Natural killer cell treated with Interleukin-12 subunit alpha and Interleukin-12 subunit beta and Interleukin-15 and Interleukin-18, amount 100 ng/mL, for 72 hours (primary cell): ENCODE measurements around the gene ISL2. TPM values are rescaled to one million over a fixed set of nuclear protein-coding genes. Genes with fewer than 3 reads are reported as not detected.
"Not testable (repeated sequence)": the region's sequence is repeated elsewhere in the genome, so short reads cannot be mapped to it uniquely, and the experiment has no call there.

Experiments used
- ATAC-seq, 2 donors: fragments of 150-1000 bp; cut with Tn5 transposase in 1 of 2; sonication (Bioruptor Pico), chemical (Tn5 transposase) in 1 of 2; 2 replicates each; pipeline ENCODE4 v1.10.0; 2021
- DNase-seq: peaks from one replicate; pipeline ENCODE4 v3.0.0; 2022; ENCODE audit warnings: low spot score
- H3K27ac Mint-ChIP-seq, 2 donors: 1 replicate in 1 of 2; 2 replicates in 1 of 2; pipeline ENCODE4 v1.8.0; 2022; ENCODE audit warnings: mixed read lengths in 2 of 2, mild to moderate bottlenecking in 1 of 2, moderate library complexity in 1 of 2
- H3K27me3 Mint-ChIP-seq, 2 donors: 1 replicate in 1 of 2; 2 replicates in 1 of 2; pipeline ENCODE4 v1.8.0; 2022; ENCODE audit warnings: mixed read lengths in 2 of 2
- H3K36me3 Mint-ChIP-seq: one replicate; pipeline ENCODE4 v1.8.0; 2022; ENCODE audit warnings: mixed read lengths
- H3K4me1 Mint-ChIP-seq, 2 donors: 1 replicate in 1 of 2; 2 replicates in 1 of 2; pipeline ENCODE4 v1.8.0; 2022; ENCODE audit warnings: low read depth in 2 of 2, mixed read lengths in 2 of 2, mild to moderate bottlenecking in 1 of 2
- H3K4me3 Mint-ChIP-seq: one replicate; pipeline ENCODE4 v1.8.0; 2022; ENCODE audit warnings: mixed read lengths
- H3K9me3 Mint-ChIP-seq: 2 replicates; pipeline ENCODE4 v1.8.0; 2022; ENCODE audit warnings: mixed read lengths
- total RNA-seq, 2 donors: library from RNA; stranded (reverse); gene quantifications; one replicate each; pipeline ENCODE4 v1.2.3, GENCODE V29; 2022

ISL2 gene
- total RNA-seq = 1 to 10 TPM in 1 of 2 donors, under 1 TPM in 1; 0.73 to 1.0 TPM

DNA sequence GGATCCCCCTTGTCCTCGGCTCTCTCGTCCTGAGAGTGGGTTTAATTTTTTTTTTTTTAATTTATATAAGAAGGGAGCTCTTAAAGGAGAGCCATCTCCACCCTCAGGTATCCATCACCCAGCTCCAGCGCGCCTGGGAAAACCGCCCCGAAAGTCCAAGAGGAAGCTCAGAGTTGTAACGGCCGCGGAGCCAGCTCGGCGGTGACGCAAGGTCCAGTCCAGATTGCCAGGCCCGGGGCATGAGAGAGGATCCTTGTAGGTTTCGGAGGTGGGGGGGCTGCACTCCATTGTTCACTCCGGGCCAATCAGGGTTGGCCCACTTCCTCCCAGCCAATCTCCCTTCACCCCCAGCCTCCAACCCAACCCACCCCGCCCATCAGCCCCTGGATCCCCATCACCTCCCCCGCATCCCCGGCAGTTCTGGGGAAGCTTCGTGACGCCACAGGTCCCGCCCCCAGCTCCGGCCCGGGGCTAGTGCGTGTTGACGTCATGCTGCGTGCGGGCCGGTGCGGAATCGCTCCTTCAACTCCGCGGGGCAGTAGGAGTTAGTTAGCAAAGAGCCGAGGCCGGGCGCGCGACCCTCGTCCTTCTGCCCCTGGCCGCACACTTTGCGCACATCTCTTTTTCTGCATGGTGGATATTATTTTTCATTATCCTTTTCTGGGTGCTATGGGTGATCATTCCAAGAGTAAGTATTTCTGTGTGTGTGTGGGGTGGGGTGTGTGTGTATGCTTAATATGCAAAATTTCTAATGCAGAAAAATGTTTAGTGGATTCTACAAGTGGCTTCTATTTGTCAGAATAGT is at the start of gene ISL2:
Gene ISL2, plus strand, starts transcription at position 520 of the 805 bp plus-strand sequence. Its CDS starts 111 bp downstream, at position 631.
- Mint-ChIP-seq H3K27me3 (peaks cover 47 to 56% of the 10 kb centered on the region in 2 donors), H3K27ac (peak within 1 kb of the TSS; percentile 20 to 73), H3K9me3 (no peaks in the 10 kb centered on the region), H3K36me3 (peaks cover 9% of the 10 kb centered on the region), H3K4me3 (peak within 1 kb of the TSS; percentile 93), H3K4me1 (peaks cover 45 to 48% of the 10 kb centered on the region in 2 donors)
- ATAC-seq (peak; percentile 79 to 85), DNase-seq (peak; percentile 83)

DNA sequence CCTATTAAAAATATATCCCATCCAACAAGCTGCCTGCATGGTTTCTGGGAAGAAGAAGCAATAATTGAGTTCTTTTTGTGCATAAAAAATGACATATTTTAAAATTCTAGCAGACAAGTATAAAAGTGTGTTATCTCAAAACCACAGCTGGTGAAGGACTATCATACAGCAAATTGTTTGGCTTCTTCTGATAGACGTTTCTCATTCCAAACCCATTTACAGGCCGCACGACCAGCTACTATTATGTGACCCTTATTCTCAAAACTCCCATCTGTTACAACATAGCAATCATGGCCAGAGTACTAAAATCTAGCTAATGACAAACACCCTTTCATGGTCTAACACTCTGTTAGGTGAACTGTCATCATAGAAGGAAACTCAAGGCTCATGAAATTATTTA is 47.0 kb upstream of the ISL2 start:
- ATAC-seq (no peak), DNase-seq (no peak)
- H3K36me3 Mint-ChIP-seq = peaks cover 17% of the 10 kb centered on the region
- H3K9me3 Mint-ChIP-seq = no peaks in the 10 kb centered on the region
- H3K27me3 Mint-ChIP-seq = no peaks in the 10 kb centered on the region
- no peak overlapping the region for H3K4me3 Mint-ChIP-seq
- no peak overlapping the region for H3K27ac Mint-ChIP-seq
- peaks cover 21 to 22% of the 10 kb centered on the region in 2 donors for H3K4me1 Mint-ChIP-seq

DNA sequence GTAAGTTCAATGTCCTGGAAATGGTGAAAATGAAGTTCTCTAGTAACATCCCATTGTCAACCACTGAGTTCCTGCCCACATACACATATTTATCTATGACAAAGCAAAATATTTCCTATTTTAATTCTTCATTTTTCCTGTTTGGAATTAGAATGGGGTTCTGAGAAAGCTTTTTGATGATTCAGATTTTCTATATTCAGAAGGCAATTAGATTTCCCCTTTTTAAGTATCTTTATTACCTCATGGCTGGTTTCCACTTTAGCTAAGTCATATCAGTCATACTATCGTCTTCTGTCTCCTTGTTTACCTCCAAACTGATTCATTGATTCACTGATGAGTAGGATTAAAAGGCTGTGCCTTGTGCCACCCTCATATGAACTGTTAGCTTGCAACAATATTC is 43.2 kb upstream of the ISL2 start:
- ATAC-seq (no peak), DNase-seq (no peak)
- no peak overlapping the region for H3K4me3 Mint-ChIP-seq
- peaks cover 15 to 16% of the 10 kb centered on the region in 2 donors for H3K4me1 Mint-ChIP-seq
- no peak overlapping the region for H3K27ac Mint-ChIP-seq
- no peaks in the 10 kb centered on the region for H3K9me3 Mint-ChIP-seq
- H3K27me3 Mint-ChIP-seq = no peaks in the 10 kb centered on the region
- H3K36me3 Mint-ChIP-seq = peaks cover 11% of the 10 kb centered on the region

DNA sequence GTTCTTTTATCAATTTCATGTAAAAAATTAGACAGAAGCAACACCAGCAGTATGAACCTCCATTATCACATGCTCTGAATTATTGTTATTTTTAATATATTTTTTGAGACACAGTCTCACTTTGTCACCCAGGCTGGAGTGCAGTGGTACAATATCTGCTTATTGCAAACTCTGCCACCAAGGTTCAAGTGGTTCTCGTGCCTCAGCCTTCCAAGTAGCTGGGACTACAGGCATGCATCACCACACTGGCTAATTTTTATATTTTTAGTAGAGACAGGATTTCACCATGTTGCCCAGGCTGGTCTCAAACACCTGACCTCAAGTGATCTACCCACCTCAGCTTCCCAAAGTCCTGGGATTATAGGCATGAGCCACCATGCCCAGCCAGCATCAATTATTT is 42.1 kb upstream of the ISL2 start:
- peaks cover 15 to 16% of the 10 kb centered on the region in 2 donors for H3K4me1 Mint-ChIP-seq
- not testable (repeated sequence) for H3K9me3 Mint-ChIP-seq, H3K4me3 Mint-ChIP-seq, ATAC-seq, H3K27me3 Mint-ChIP-seq, H3K27ac Mint-ChIP-seq, DNase-seq
- peaks cover 11% of the 10 kb centered on the region for H3K36me3 Mint-ChIP-seq

DNA sequence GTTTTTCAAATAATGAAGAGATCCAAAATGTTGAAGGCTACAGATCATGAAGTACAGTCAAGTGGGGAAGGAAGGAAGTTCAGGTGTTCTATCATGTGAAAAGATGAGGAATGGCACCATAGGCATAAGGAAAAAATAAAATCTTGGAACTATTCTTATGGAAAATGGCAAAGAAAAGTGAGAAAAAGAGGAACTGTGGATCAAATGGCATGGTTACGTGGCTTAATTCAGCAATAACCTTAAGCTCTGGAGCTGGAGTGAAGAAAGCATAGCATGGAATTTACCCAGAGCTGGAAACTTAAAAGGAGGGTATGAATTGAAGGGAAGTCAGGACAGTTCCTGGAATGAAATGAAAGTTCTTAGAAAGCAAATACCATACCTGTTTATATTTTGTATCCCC is 39.7 kb upstream of the ISL2 start:
- H3K9me3 Mint-ChIP-seq = no peaks in the 10 kb centered on the region
- no peak overlapping the region for H3K4me3 Mint-ChIP-seq
- peaks cover 3% of the 10 kb centered on the region for H3K36me3 Mint-ChIP-seq
- DNase-seq (no peak), ATAC-seq (no peak)
- no peak overlapping the region for H3K27ac Mint-ChIP-seq
- H3K27me3 Mint-ChIP-seq = no peaks in the 10 kb centered on the region
- peaks cover 12 to 16% of the 10 kb centered on the region in 2 donors for H3K4me1 Mint-ChIP-seq

DNA sequence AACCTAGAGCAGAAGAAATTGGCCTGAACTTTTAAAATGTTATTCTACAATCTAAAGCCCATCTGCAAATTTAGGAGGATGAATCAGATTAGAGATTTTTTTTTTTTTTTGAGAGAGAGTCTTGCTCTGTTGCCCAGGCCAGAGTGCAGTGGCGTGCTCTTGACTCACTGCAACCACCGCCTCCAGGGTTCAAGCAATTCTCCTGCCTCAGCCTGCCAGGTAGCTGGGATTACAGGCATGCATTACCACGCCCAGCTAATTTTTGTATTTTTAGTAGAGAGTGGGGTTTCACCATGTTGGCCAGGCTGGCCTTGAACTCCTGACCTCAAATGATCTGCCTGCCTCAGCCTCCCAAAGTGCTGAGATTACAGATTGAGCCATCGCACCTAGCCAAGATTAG is 38.6 kb upstream of the ISL2 start:
- not testable (repeated sequence) for H3K4me3 Mint-ChIP-seq, H3K27me3 Mint-ChIP-seq, H3K9me3 Mint-ChIP-seq, H3K27ac Mint-ChIP-seq, ATAC-seq, H3K36me3 Mint-ChIP-seq, DNase-seq
- peaks cover 10 to 16% of the 10 kb centered on the region in 2 donors for H3K4me1 Mint-ChIP-seq

DNA sequence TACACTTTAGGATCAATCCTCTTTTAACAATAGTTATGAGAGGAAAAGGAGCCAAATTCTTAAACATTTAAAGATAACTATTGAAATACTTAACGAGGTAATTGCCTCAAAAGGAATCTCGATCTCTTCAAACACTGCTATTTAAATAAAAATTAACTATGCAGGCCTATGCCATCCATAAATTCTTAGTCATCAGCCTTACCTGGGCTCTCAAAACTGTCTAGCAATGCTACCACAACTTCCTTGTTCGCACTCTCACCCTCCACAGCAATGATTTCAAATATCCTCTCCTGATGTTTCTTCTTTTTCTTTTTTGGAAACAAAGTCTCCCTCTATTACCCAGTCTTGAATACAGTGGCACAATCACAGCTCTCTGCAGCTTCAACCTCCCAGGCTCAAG is 37.6 kb upstream of the ISL2 start:
- no peaks in the 10 kb centered on the region for H3K9me3 Mint-ChIP-seq
- no peak for DNase-seq
- H3K27me3 Mint-ChIP-seq = no peaks in the 10 kb centered on the region
- peaks cover 14 to 20% of the 10 kb centered on the region in 2 donors for H3K4me1 Mint-ChIP-seq
- no peak overlapping the region for H3K4me3 Mint-ChIP-seq
- ATAC-seq = no peak
- H3K36me3 Mint-ChIP-seq = peaks cover 6% of the 10 kb centered on the region
- H3K27ac Mint-ChIP-seq = no peak overlapping the region

DNA sequence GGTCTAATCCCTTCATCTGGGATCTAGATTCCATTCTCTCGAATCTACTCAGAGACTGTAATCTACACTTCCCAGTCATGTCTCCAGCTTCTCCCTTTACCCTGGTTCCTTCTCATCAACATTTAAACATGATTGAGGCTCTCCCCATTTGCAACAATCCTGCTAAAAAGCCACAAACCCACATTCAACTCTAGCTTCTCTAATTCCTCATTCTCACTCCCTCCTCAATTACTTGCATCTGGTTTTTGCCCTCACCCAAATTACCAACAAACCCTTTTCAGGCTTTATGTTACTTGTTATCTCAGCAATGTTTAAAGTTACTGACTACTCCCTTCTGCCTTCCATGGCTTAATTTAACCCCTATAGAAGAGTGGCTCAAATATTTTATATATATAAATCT is 36.8 kb upstream of the ISL2 start:
- Mint-ChIP-seq H3K27ac (no peak overlapping the region), H3K36me3 (peaks cover 7% of the 10 kb centered on the region), H3K4me3 (no peak overlapping the region), H3K4me1 (peaks cover 13 to 21% of the 10 kb centered on the region in 2 donors), H3K9me3 (no peaks in the 10 kb centered on the region), H3K27me3 (no peaks in the 10 kb centered on the region)
- DNase-seq (no peak), ATAC-seq (no peak)

DNA sequence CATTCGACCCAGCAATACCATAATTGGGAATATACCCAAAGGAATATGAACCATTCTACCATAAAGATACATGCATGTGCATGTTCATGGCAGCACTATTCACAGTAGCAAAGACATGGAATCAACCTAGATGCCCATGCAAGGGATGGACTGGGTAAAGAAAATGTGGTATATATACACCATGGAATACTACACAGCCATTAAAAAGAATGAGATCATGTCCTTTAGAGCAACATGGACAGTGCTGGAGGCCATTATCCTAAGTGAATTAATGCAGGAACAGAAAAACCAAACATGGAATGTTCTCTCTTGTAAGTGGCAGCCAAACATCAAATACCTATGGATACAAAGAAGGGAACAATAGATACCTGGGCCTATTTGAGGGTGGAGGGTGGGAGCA is 32.7 kb upstream of the ISL2 start:
- H3K27ac Mint-ChIP-seq = no peak overlapping the region
- ATAC-seq (no peak), DNase-seq (no peak)
- H3K4me3 Mint-ChIP-seq = no peak overlapping the region
- no peaks in the 10 kb centered on the region for H3K9me3 Mint-ChIP-seq
- H3K36me3 Mint-ChIP-seq = peaks cover 7% of the 10 kb centered on the region
- H3K4me1 Mint-ChIP-seq = peaks cover 25 to 34% of the 10 kb centered on the region in 2 donors
- H3K27me3 Mint-ChIP-seq = no peaks in the 10 kb centered on the region

DNA sequence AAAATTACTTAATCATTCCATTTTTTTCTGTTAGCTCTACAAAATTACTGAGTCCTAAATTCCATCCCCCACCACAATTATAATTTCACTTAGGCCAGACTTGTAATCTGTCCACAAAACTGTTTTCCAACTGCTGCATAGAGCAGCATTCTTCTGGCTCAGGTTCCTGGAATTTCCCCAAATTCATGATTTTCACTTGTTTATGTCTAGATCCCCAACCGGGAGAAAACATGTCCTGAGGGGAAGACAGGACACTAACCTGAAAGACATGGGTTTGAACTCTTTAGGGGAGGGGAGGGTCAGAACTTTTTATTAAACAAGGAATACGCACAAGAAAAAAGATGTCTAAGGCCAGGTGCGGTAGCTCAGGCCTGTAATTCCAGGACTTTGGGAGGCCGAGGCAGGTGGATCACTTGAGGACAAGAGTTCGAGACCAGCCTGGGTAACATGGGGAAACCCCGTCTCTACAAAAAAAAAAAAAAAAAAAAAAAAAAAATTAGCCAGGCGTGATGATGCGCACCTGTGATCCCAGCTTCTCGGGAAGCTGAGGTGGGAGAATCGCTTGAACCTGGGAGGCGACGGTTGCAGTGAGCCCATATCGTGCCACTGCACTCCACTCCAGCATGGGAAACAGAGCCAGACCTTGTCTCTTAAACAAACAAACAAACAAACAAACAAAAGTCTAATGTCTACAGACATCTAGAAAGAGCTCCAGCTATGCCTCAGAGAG is 26.8 kb upstream of the ISL2 start:
- DNase-seq = no peak
- Mint-ChIP-seq H3K27ac (peak overlapping the region; percentile 88 to 89), H3K36me3 (no peaks in the 10 kb centered on the region), H3K4me3 (peak overlapping the region; percentile 89), H3K27me3 (no peaks in the 10 kb centered on the region), H3K9me3 (no peaks in the 10 kb centered on the region), H3K4me1 (peaks cover 38 to 44% of the 10 kb centered on the region in 2 donors)
- no peak for ATAC-seq

DNA sequence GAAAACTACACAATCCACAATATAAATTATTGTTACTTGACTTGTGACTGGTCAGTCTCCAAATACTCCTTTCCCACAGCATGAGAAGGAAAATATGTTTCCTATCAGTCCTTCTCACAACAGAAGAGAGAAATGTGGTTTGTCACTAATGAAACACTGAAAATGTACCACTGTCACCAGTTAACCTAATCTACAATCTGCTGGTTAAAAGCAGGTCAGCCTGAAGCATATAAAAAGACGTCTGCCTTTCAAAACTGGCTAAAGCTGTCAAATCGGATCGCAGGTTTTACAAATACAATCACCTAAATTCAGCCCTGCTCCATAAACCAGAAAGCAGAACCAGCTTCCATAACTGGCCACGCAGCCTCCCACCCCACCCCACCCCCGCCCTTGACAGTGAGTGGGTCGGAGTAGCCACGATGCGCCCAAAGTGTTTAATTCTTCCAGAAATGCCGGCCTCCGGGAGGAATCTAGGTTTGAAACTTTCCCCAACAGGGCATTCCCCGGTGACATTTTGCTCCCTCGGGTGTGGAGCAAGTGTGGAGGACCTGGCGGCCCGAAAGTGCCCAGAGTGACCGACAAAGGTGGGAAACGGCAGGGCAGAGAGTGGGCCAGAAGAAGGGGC is 26.0 kb upstream of the ISL2 start:
- H3K9me3 Mint-ChIP-seq = no peaks in the 10 kb centered on the region
- peak; percentile 68 for DNase-seq
- H3K27me3 Mint-ChIP-seq = no peaks in the 10 kb centered on the region
- H3K4me3 Mint-ChIP-seq = peak overlapping the region; percentile 89
- ATAC-seq = peak; percentile 0 to 40
- H3K27ac Mint-ChIP-seq = peak overlapping the region; percentile 88 to 89
- no peaks in the 10 kb centered on the region for H3K36me3 Mint-ChIP-seq
- H3K4me1 Mint-ChIP-seq = peaks cover 33 to 37% of the 10 kb centered on the region in 2 donors

DNA sequence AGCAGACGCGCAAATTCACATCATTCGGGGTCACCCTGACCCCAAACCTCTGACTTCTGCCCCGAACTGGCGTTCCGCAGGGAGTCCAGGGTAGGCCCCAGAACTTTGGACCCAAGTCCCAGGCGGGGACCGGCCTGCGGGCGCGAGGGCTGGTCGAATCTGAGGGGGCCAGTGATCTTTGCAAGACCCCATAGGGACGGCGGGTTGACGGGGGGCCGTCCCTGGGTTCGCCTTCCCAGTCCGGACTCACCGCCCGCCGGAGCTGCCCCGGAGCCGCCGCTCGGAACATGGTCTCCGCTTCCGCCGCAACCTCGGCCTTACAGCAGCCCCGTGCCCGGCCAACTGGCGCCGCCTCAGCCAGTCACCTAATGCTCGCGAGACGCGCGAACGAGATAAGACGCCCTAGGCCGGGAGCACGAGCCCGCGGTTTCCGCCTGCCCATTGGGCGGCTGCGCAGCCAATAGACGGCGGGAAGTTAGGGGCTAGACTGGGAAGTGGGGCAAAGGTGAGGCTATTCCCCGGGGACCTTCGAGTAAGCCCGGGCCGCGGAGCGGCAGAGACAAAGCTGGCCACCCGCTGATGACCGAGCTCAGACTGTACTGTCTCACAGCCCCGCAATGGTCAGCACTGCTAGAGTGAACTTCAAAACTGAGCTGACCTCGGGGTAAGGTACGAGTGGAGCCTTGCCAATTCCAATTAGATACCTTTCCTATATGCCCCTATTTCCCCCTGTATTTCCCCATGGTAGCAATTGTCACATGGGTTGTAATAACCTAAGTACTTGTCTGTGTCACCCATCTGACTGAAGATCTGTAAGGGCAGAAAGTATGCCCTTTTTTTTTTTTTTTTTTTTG is 25.2 kb upstream of the ISL2 start, which contains the start of gene ETFA:
Gene ETFA, minus strand, starts transcription at position 370 of the 854 bp plus-strand sequence. Its CDS starts 81 bp downstream, at position 289.
- ATAC-seq (peak; percentile 99), DNase-seq (peak; percentile 98)
- peak within 1 kb of the TSS; percentile 89 for H3K4me3 Mint-ChIP-seq
- H3K27me3 Mint-ChIP-seq = no peaks in the 10 kb centered on the region
- no peaks in the 10 kb centered on the region for H3K36me3 Mint-ChIP-seq
- peaks cover 30 to 34% of the 10 kb centered on the region in 2 donors for H3K4me1 Mint-ChIP-seq
- H3K27ac Mint-ChIP-seq = peak within 1 kb of the TSS; percentile 88 to 89
- no peaks in the 10 kb centered on the region for H3K9me3 Mint-ChIP-seq
